ENCODE measurements around the gene NHS. TPM values are rescaled to one million over a fixed set of nuclear protein-coding genes. Genes with fewer than 3 reads are reported as not detected.

NHS gene
- total and polyA plus RNA-seq, 2 of the 13 experiments (the other 11 are each of a cell fraction or from before 2014, with no cell fraction given): 0.02 TPM; not detected in 1

- CTCF ChIA-PET (ENCODE audit: low intra/inter-chr PET ratio, low total read pairs): no interaction called here
- FAIRE-seq: no peak
These were observed 350.2 kb downstream of the NHS start for GRCh38 chrX:17725181-17725580.

GRCh38 chrX:17732138-17732783, 357.3 kb downstream of the NHS start:
- Histone ChIP-seq H3K4me2 (ENCODE audit: low read depth, low read length) (0 out of 2 replicates have a peak overlapping the region, but pooled peaks have one; percentile 23), H3K4me1 (ENCODE audit: insufficient read depth, low read length) (peaks cover 34% of the 10 kb centered on the region), H3K27me3 (ENCODE audit: control insufficient read depth in 1 of 2, insufficient read depth in 2 of 2, low read length in 2 of 2) (no peaks in the 10 kb centered on the region), H3K9ac (ENCODE audit: insufficient read depth, low read depth, low read length) (no peak overlapping the region), H2AFZ (ENCODE audit: low read length) (peak overlapping the region; percentile 27), H3K27ac (ENCODE audit: extremely low read length, insufficient read depth, low read length) (no peak overlapping the region), H3K4me3 (replicated peaks in 1 of 3; ENCODE audit: insufficient read depth in 1 of 3, low read depth in 2 of 3, low read length in 3 of 3) (no peak overlapping the region; a peak in 1 of 6 replicates), H3K79me2 (ENCODE audit: insufficient read depth, low read length) (no peaks in the 10 kb centered on the region), H4K20me1 (ENCODE audit: insufficient read depth, low read length) (no peaks in the 10 kb centered on the region), H3K9me3 (ENCODE audit: low read length) (no peaks in the 10 kb centered on the region), H3K36me3 (replicated peaks in 1 of 2; ENCODE audit: control insufficient read depth in 1 of 2, insufficient read depth in 2 of 2, low read length in 2 of 2) (no peaks in the 10 kb centered on the region)
- ChIA-PET CTCF (ENCODE audit: low intra/inter-chr PET ratio, low total read pairs) (no interaction called here), POLR2A (interaction anchor here (2.4 kb wide), 1 partner anchor 26 kb away, joined by 5 read pairs; no protein-coding TSS in a partner anchor)
- FAIRE-seq: peak; percentile 37
- in situ Hi-C loops (cut with HindIII; ENCODE audit: extremely low pct_ligation_motif_present, low pct_unique_long_range_greater_than_20kb): no loop called here
- no TSS peak for BruUV-seq (replicated peaks)
- intact Hi-C loops (cut with micrococcal nuclease; ENCODE audit: unreplicated experiment): no loop called here
- ATAC-seq: peak; percentile 15; the same call in 1 of the 3 replicates
- DNase-seq (ENCODE audit: low spot score): no peak
- WGBS (ENCODE audit: low lambda C conversion rate): 55% methylated on average over 2 of the region's 16 CpGs
- TF ChIP-seq ZNF841 (CRISPR knock-in tag; IDR thresholded peaks at IDR 0.05; ENCODE audit: borderline replicate concordance) (no peak), GATAD1 (CRISPR knock-in tag; IDR thresholded peaks at IDR 0.05) (no peak)
- TF ChIP-seq, protein P1, sequence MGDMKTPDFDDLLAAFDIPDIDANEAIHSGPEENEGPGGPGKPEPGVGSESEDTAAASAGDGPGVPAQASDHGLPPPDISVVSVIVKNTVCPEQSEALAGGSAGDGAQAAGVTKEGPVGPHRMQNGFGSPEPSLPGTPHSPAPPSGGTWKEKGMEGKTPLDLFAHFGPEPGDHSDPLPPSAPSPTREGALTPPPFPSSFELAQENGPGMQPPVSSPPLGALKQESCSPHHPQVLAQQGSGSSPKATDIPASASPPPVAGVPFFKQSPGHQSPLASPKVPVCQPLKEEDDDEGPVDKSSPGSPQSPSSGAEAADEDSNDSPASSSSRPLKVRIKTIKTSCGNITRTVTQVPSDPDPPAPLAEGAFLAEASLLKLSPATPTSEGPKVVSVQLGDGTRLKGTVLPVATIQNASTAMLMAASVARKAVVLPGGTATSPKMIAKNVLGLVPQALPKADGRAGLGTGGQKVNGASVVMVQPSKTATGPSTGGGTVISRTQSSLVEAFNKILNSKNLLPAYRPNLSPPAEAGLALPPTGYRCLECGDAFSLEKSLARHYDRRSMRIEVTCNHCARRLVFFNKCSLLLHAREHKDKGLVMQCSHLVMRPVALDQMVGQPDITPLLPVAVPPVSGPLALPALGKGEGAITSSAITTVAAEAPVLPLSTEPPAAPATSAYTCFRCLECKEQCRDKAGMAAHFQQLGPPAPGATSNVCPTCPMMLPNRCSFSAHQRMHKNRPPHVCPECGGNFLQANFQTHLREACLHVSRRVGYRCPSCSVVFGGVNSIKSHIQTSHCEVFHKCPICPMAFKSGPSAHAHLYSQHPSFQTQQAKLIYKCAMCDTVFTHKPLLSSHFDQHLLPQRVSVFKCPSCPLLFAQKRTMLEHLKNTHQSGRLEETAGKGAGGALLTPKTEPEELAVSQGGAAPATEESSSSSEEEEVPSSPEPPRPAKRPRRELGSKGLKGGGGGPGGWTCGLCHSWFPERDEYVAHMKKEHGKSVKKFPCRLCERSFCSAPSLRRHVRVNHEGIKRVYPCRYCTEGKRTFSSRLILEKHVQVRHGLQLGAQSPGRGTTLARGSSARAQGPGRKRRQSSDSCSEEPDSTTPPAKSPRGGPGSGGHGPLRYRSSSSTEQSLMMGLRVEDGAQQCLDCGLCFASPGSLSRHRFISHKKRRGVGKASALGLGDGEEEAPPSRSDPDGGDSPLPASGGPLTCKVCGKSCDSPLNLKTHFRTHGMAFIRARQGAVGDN (CRISPR knock-in tag; IDR thresholded peaks at IDR 0.05): peak; percentile 23; the same call in 1 of the 2 replicates

More at GRCh38 chrX:17725181-17725580, 350.2 kb downstream of the NHS start:
- no TSS peak for BruUV-seq (replicated peaks)
- no peaks in the 10 kb centered on the region for H4K20me1 ChIP-seq (ENCODE audit: insufficient read depth, low read length)
- peaks cover 8% of the 10 kb centered on the region for H3K4me1 ChIP-seq (ENCODE audit: insufficient read depth, low read length)
- no peak overlapping the region for H2AFZ ChIP-seq (ENCODE audit: low read length)
- ATAC-seq: peak; percentile 66
- DNase-seq (ENCODE audit: low spot score): peak; percentile 51
- H3K4me2 ChIP-seq (ENCODE audit: low read depth, low read length): no peak overlapping the region
- in situ Hi-C loops (cut with HindIII; ENCODE audit: extremely low pct_ligation_motif_present, low pct_unique_long_range_greater_than_20kb): no loop called here
- POLR2A ChIA-PET: no interaction called here
- TF ChIP-seq CEBPB (IDR thresholded peaks at IDR 0.05; ENCODE audit: borderline replicate concordance, low read depth, low read length): no peak
- no peak for TF ChIP-seq KDM1A (CRISPR knock-in tag; IDR thresholded peaks at IDR 0.05)
- TF ChIP-seq TEAD3 (CRISPR knock-in tag; optimal IDR thresholded peaks at IDR 0.05; ENCODE audit: borderline replicate concordance): peak; percentile 18
- TF ChIP-seq SIN3B (IDR thresholded peaks at IDR 0.05; ENCODE audit: low read length): no peak
- H3K27me3 ChIP-seq (ENCODE audit: control insufficient read depth in 1 of 2, insufficient read depth in 2 of 2, low read length in 2 of 2): no peaks in the 10 kb centered on the region
- no CpG with 5 or more reads among the region's 2 CpGs for WGBS (ENCODE audit: low lambda C conversion rate)
- no peaks in the 10 kb centered on the region for H3K9me3 ChIP-seq (ENCODE audit: low read length)
- H3K4me3 ChIP-seq (replicated peaks in 1 of 3; ENCODE audit: insufficient read depth in 1 of 3, low read depth in 2 of 3, low read length in 3 of 3): no peak overlapping the region
- intact Hi-C loops (cut with micrococcal nuclease; ENCODE audit: unreplicated experiment): loop anchor here (1.0 kb wide), 1 partner anchor 15 kb away; no protein-coding TSS in a partner anchor
- H3K36me3 ChIP-seq (replicated peaks in 1 of 2; ENCODE audit: control insufficient read depth in 1 of 2, insufficient read depth in 2 of 2, low read length in 2 of 2): no peaks in the 10 kb centered on the region
- no peak overlapping the region for H3K9ac ChIP-seq (ENCODE audit: insufficient read depth, low read depth, low read length)
- H3K27ac ChIP-seq (ENCODE audit: extremely low read length, insufficient read depth, low read length): no peak overlapping the region
- no peaks in the 10 kb centered on the region for H3K79me2 ChIP-seq (ENCODE audit: insufficient read depth, low read length)
